ENCODE data around the gene RTF1. TPM values are rescaled to one million over a fixed set of nuclear protein-coding genes. Genes with fewer than 3 reads are reported as not detected.

The RTF1 gene
- total and polyA plus RNA-seq, 2 donors (not counting 1 experiment from before 2014, with no cell fraction given): 11.9 to 39.4 TPM

GRCh38 chr15:41490355-41490754 lies 73.5 kb downstream of the RTF1 start:
- Histone ChIP-seq H2AFZ (ENCODE audit: insufficient read depth, low read depth, low read length, poor library complexity, severe bottlenecking) (no peak overlapping the region), H3K79me2 (ENCODE audit: control insufficient read depth, insufficient read depth, low read length) (no peaks in the 10 kb centered on the region), H3K4me3 (ENCODE audit: control extremely low read depth in 1 of 5, extremely low read depth in 1 of 5, insufficient read depth in 1 of 5, low read depth in 2 of 5, low read length in 4 of 5) (no peak overlapping the region), H3K4me1 (ENCODE audit: control insufficient read depth in 2 of 2, insufficient read depth in 2 of 2, low read length in 2 of 2) (peaks cover 22% of the 10 kb centered on the region in 2 donors), H3K27ac (ENCODE audit: low read length in 2 of 2) (no peak overlapping the region), H3K27me3 (replicated peaks in 1 of 4; ENCODE audit: control extremely low read depth in 1 of 4, control insufficient read depth in 3 of 4, insufficient read depth in 4 of 4, low read length in 3 of 4) (peaks cover 0 to 52% (median 17%) of the 10 kb centered on the region in 4 experiments), H3K4me2 (replicated peaks; ENCODE audit: low read depth, low read length, poor library complexity, severe bottlenecking) (no peak overlapping the region), H4K20me1 (ENCODE audit: control insufficient read depth, insufficient read depth, low read length, poor library complexity, severe bottlenecking) (peaks cover 13% of the 10 kb centered on the region), H3K36me3 (replicated peaks in 1 of 2; ENCODE audit: control extremely low read depth in 1 of 2, control insufficient read depth in 1 of 2, extremely low read depth in 1 of 2, insufficient read depth in 2 of 2, low read length in 1 of 2) (no peaks in the 10 kb centered on the region), H3K9ac (ENCODE audit: low read length) (no peak overlapping the region), H3K9me3 (ENCODE audit: control extremely low read depth in 1 of 3, control insufficient read depth in 2 of 3, insufficient read depth in 1 of 3, low read length in 2 of 3) (peaks cover 0 to 12% (median 0%) of the 10 kb centered on the region in 3 donors)
- intact Hi-C loops (cut with micrococcal nuclease): no loop called here
- Mint-ChIP-seq H3K27me3 (peaks cover 28% of the 10 kb centered on the region), H3K4me3 (no peak overlapping the region), H3K9me3 (ENCODE audit: insufficient read depth) (no peaks in the 10 kb centered on the region), H3K27ac (no peak overlapping the region), H3K4me1 (peaks cover 11% of the 10 kb centered on the region)
- TF ChIP-seq CTCF (IDR thresholded peaks at IDR 0.05) (no peak), EZH2 (IDR thresholded peaks at IDR 0.05; ENCODE audit: borderline replicate concordance, insufficient read depth, low read depth, low read length, poor library complexity, severe bottlenecking) (no peak)
- 100% methylated on average over 1 of the region's 4 CpGs for WGBS (ENCODE audit: insufficient coverage)
- DNase-seq: no peak
- ChIA-PET POLR2A (no interaction called here), CTCF (no interaction called here)
- no peak for ATAC-seq (ENCODE audit: low read depth)

GRCh38 chr15:41491889-41492288 lies 75.0 kb downstream of the RTF1 start:
- H3K36me3 ChIP-seq (replicated peaks in 1 of 2; ENCODE audit: control extremely low read depth in 1 of 2, control insufficient read depth in 1 of 2, extremely low read depth in 1 of 2, insufficient read depth in 2 of 2, low read length in 1 of 2): no peaks in the 10 kb centered on the region
- no peak overlapping the region for H3K27ac ChIP-seq (ENCODE audit: low read length in 2 of 2)
- H3K9ac ChIP-seq (ENCODE audit: low read length): no peak overlapping the region
- H3K9me3 ChIP-seq (ENCODE audit: control extremely low read depth in 1 of 3, control insufficient read depth in 2 of 3, insufficient read depth in 1 of 3, low read length in 2 of 3): peaks cover 0 to 22% (median 0%) of the 10 kb centered on the region in 3 donors
- no peak overlapping the region for H3K4me2 ChIP-seq (replicated peaks; ENCODE audit: low read depth, low read length, poor library complexity, severe bottlenecking)
- peaks cover 0 to 67% (median 26%) of the 10 kb centered on the region in 4 experiments for H3K27me3 ChIP-seq (replicated peaks in 1 of 4; ENCODE audit: control extremely low read depth in 1 of 4, control insufficient read depth in 3 of 4, insufficient read depth in 4 of 4, low read length in 3 of 4)
- peaks cover 29 to 32% of the 10 kb centered on the region in 2 donors for H3K4me1 ChIP-seq (ENCODE audit: control insufficient read depth in 2 of 2, insufficient read depth in 2 of 2, low read length in 2 of 2)
- H2AFZ ChIP-seq (ENCODE audit: insufficient read depth, low read depth, low read length, poor library complexity, severe bottlenecking): no peak overlapping the region
- ChIA-PET POLR2A (no interaction called here), CTCF (no interaction called here)
- 90% methylated on average over 2 of the region's 4 CpGs for WGBS (ENCODE audit: insufficient coverage)
- no peaks in the 10 kb centered on the region for H3K9me3 Mint-ChIP-seq (ENCODE audit: insufficient read depth)
- peaks cover 11% of the 10 kb centered on the region for H3K4me1 Mint-ChIP-seq
- no peaks in the 10 kb centered on the region for H3K79me2 ChIP-seq (ENCODE audit: control insufficient read depth, insufficient read depth, low read length)
- H4K20me1 ChIP-seq (ENCODE audit: control insufficient read depth, insufficient read depth, low read length, poor library complexity, severe bottlenecking): peaks cover 15% of the 10 kb centered on the region
- H3K4me3 ChIP-seq (ENCODE audit: control extremely low read depth in 1 of 5, extremely low read depth in 1 of 5, insufficient read depth in 1 of 5, low read depth in 2 of 5, low read length in 4 of 5): no peak overlapping the region
- no peak overlapping the region for H3K27ac Mint-ChIP-seq
- TF ChIP-seq EZH2 (IDR thresholded peaks at IDR 0.05; ENCODE audit: borderline replicate concordance, insufficient read depth, low read depth, low read length, poor library complexity, severe bottlenecking): no peak
- no peak for TF ChIP-seq CTCF (IDR thresholded peaks at IDR 0.05)
- intact Hi-C loops (cut with micrococcal nuclease): loop anchor here (2.0 kb wide), 2 partner anchors 21 to 169 kb away; partner anchors contain the start of genes LTK and MGA
- peaks cover 35% of the 10 kb centered on the region for H3K27me3 Mint-ChIP-seq
- peak overlapping the region; percentile 27 for H3K4me3 Mint-ChIP-seq
- ATAC-seq (ENCODE audit: low read depth): no peak
- no peak for DNase-seq
